OCI-LY1 (cell line): ENCODE results near the gene CPEB4.

Experiments
- H2AFZ ChIP-seq: fragments of 200-600 bp; sonication (generic), shearing (Covaris generic); 2 replicates; pipeline ENCODE4 v1.6.0; 2014; ENCODE audit warnings: antibody characterized with exemption, mild to moderate bottlenecking, low read length
- H3F3A ChIP-seq: fragments of 200-600 bp; sonication (generic), shearing (Covaris generic); 2 replicates; pipeline ENCODE4 v1.6.0; 2014; ENCODE audit warnings: mild to moderate bottlenecking, antibody characterized with exemption, low read length, moderate library complexity; ENCODE audit not compliant: insufficient read depth
- H3K27ac ChIP-seq: fragments of 200-600 bp; sonication (generic); 2 replicates; pipeline ENCODE4 v1.5.1; 2014; ENCODE audit warnings: low read length, mixed run types, mild to moderate bottlenecking, low read depth; ENCODE audit not compliant: poor library complexity, severe bottlenecking
- H3K27me3 ChIP-seq: fragments of 200-600 bp; sonication (generic); 2 replicates; pipeline ENCODE4 v1.6.0; 2014; ENCODE audit warnings: antibody characterized with exemption, mild to moderate bottlenecking, low read length, moderate library complexity; ENCODE audit not compliant: insufficient read depth
- H3K36me3 ChIP-seq: fragments of 200-600 bp; sonication (generic); 2 replicates; pipeline ENCODE4 v1.6.1; 2014; ENCODE audit warnings: mild to moderate bottlenecking, antibody characterized with exemption, low read length, moderate library complexity, mixed read lengths; ENCODE audit not compliant: insufficient read depth
- H3K4me1 ChIP-seq: fragments of 200-600 bp; sonication (generic); 2 replicates; pipeline ENCODE4 v1.5.1; 2014; ENCODE audit warnings: mild to moderate bottlenecking, low read length, moderate library complexity; ENCODE audit not compliant: insufficient read depth, severe bottlenecking
- H3K4me2 ChIP-seq: fragments of 200-600 bp; sonication (generic), shearing (Covaris generic); 2 replicates; pipeline ENCODE4 v1.6.1; 2014; ENCODE audit warnings: low read length
- H3K4me3 ChIP-seq: fragments of 200-600 bp; sonication (generic); 2 replicates; pipeline ENCODE4 v1.5.1; 2014; ENCODE audit warnings: low read length, low read depth, mild to moderate bottlenecking, mixed read lengths; ENCODE audit not compliant: poor library complexity, severe bottlenecking
- H3K79me2 ChIP-seq: fragments of 200-600 bp; shearing (Covaris generic); 2 replicates; pipeline ENCODE4 v1.6.1; 2016; ENCODE audit warnings: mixed run types, low read length, mixed read lengths; ENCODE audit not compliant: insufficient read depth
- H3K9ac ChIP-seq: fragments of 200-600 bp; sonication (generic), shearing (Covaris generic); 2 replicates; pipeline ENCODE4 v1.6.1; 2014; ENCODE audit warnings: mild to moderate bottlenecking, low read length, mixed read lengths
- H3K9me2 ChIP-seq: fragments of 200-600 bp; sonication (generic), shearing (Covaris generic); 2 replicates; pipeline ENCODE4 v1.6.1; 2014; ENCODE audit warnings: low read depth, mild to moderate bottlenecking, low read length, mixed read lengths
- H3K9me3 ChIP-seq: fragments of 200-600 bp; shearing (Covaris generic); 2 replicates; pipeline ENCODE4 v1.6.1; 2014; ENCODE audit warnings: low read length, mixed read lengths
- H4K20me1 ChIP-seq: fragments of 200-600 bp; sonication (generic), shearing (Covaris generic); 2 replicates; pipeline ENCODE4 v1.6.0; 2016; ENCODE audit warnings: mild to moderate bottlenecking, low read length; ENCODE audit not compliant: insufficient read depth
- CTCF ChIP-seq: fragments of 200-600 bp; sonication (generic), shearing (Covaris generic); IDR thresholded peaks from 2 replicates; pipeline ENCODE4 v1.5.1; 2017; ENCODE audit warnings: mild to moderate bottlenecking, antibody characterized with exemption, low read length, moderate library complexity, mixed read lengths
- EZH2 ChIP-seq: fragments of 200-600 bp; sonication (generic), shearing (Covaris generic); IDR thresholded peaks from 2 replicates; pipeline ENCODE4 v1.8.0; 2017; ENCODE audit warnings: borderline replicate concordance, mixed run types, mild to moderate bottlenecking, antibody characterized with exemption, low read length, moderate library complexity, mixed read lengths

The CPEB4 gene

GRCh38 chr5:173895401-173896165 is 7.4 kb downstream of the CPEB4 start:
- no peaks in the 10 kb centered on the region for H3K27me3 ChIP-seq
- no peaks in the 10 kb centered on the region for H4K20me1 ChIP-seq
- no peaks in the 10 kb centered on the region for H3F3A ChIP-seq
- H3K9me3 ChIP-seq, result no peaks in the 10 kb centered on the region
- peak overlapping the region; percentile 57 for H3K27ac ChIP-seq
- peak overlapping the region; percentile 42 for H3K4me2 ChIP-seq
- H3K4me1 ChIP-seq, result peaks cover 91% of the 10 kb centered on the region
- H3K79me2 ChIP-seq, result peaks cover 92% of the 10 kb centered on the region
- H3K9ac ChIP-seq, result peak overlapping the region; percentile 0; the same call in 1 of the 2 replicates
- H2AFZ ChIP-seq, result no peak overlapping the region
- TF ChIP-seq EZH2 (no peak), CTCF (no peak)
- H3K36me3 ChIP-seq, result peaks cover 11% of the 10 kb centered on the region; the same call in 1 of the 2 replicates
- no peaks in the 10 kb centered on the region for H3K9me2 ChIP-seq
- peak overlapping the region; percentile 17 for H3K4me3 ChIP-seq

- Histone ChIP-seq H3F3A (no peaks in the 10 kb centered on the region), H3K9me3 (no peaks in the 10 kb centered on the region), H3K79me2 (peaks cover 86% of the 10 kb centered on the region), H3K27ac (no peak overlapping the region), H4K20me1 (no peaks in the 10 kb centered on the region), H3K9me2 (no peaks in the 10 kb centered on the region), H3K4me2 (no peak overlapping the region), H3K4me3 (no peak overlapping the region), H3K27me3 (no peaks in the 10 kb centered on the region), H3K4me1 (peaks cover 92% of the 10 kb centered on the region), H3K36me3 (peaks cover 9% of the 10 kb centered on the region; the same call in 1 of the 2 replicates), H3K9ac (no peak overlapping the region), H2AFZ (no peak overlapping the region)
- TF ChIP-seq CTCF, result no peak
- TF ChIP-seq EZH2, result no peak
These were observed 8.5 kb downstream of the CPEB4 start for GRCh38 chr5:173896631-173897030.

- no peak for TF ChIP-seq CTCF
- TF ChIP-seq EZH2, result no peak
- H3K36me3 ChIP-seq, result peaks cover 12% of the 10 kb centered on the region; the same call in 1 of the 2 replicates
- H4K20me1 ChIP-seq, result no peaks in the 10 kb centered on the region
- H3K27me3 ChIP-seq, result no peaks in the 10 kb centered on the region
- no peak overlapping the region for H2AFZ ChIP-seq
- H3F3A ChIP-seq, result no peaks in the 10 kb centered on the region
- H3K27ac ChIP-seq, result peak overlapping the region; percentile 37
- H3K4me2 ChIP-seq, result no peak overlapping the region
- H3K9ac ChIP-seq, result no peak overlapping the region
- H3K9me2 ChIP-seq, result no peaks in the 10 kb centered on the region
- no peak overlapping the region for H3K4me3 ChIP-seq
- peaks cover 67% of the 10 kb centered on the region for H3K4me1 ChIP-seq
- no peaks in the 10 kb centered on the region for H3K9me3 ChIP-seq
- H3K79me2 ChIP-seq, result peaks cover 70% of the 10 kb centered on the region
These were observed 13.6 kb downstream of the CPEB4 start for GRCh38 chr5:173901705-173902104.
